Measurements from ENCODE around the gene CFAP61. TPM values are rescaled to one million over a fixed set of nuclear protein-coding genes. Genes with fewer than 3 reads are reported as not detected.

CFAP61 gene
- total RNA-seq, 2 donors from 2014 or later, result 1.0 to 1.9 TPM

- TF ChIP-seq CTCF (IDR thresholded peaks at IDR 0.05), result no peak
- DNase-seq (ENCODE audit: low spot score), result no peak
- Histone ChIP-seq H3K4me3 (no peak overlapping the region), H3K9me3 (no peaks in the 10 kb centered on the region), H3K27me3 (no peaks in the 10 kb centered on the region), H3K4me1 (no peaks in the 10 kb centered on the region), H3K36me3 (no peaks in the 10 kb centered on the region), H3K27ac (peak overlapping the region in 1 of 2 donors; percentile 59)
Measured at GRCh38 chr20:20139403-20139802, 87.1 kb downstream of the CFAP61 start.

- Histone ChIP-seq H3K27me3 (no peaks in the 10 kb centered on the region), H3K9me3 (peaks cover 0 to 7% of the 10 kb centered on the region in 2 donors), H3K27ac (no peak overlapping the region), H3K4me1 (no peaks in the 10 kb centered on the region), H3K4me3 (no peak overlapping the region), H3K36me3 (no peaks in the 10 kb centered on the region)
- no peak for TF ChIP-seq CTCF (IDR thresholded peaks at IDR 0.05)
- DNase-seq (ENCODE audit: low spot score), result no peak
Measured at GRCh38 chr20:20143165-20143564, 90.8 kb downstream of the CFAP61 start.

GRCh38 chr20:20143646-20144045 is 91.3 kb downstream of the CFAP61 start:
- Histone ChIP-seq H3K4me1 (no peaks in the 10 kb centered on the region), H3K4me3 (no peak overlapping the region), H3K9me3 (peaks cover 0 to 7% of the 10 kb centered on the region in 2 donors), H3K27me3 (no peaks in the 10 kb centered on the region), H3K27ac (no peak overlapping the region), H3K36me3 (no peaks in the 10 kb centered on the region)
- DNase-seq (ENCODE audit: low spot score), result no peak
- TF ChIP-seq CTCF (IDR thresholded peaks at IDR 0.05), result no peak

- no peaks in the 10 kb centered on the region for H3K4me1 ChIP-seq
- peaks cover 0 to 14% of the 10 kb centered on the region in 2 donors for H3K9me3 ChIP-seq
- no peak overlapping the region for H3K4me3 ChIP-seq
- no peak overlapping the region for H3K27ac ChIP-seq
- H3K36me3 ChIP-seq, result no peaks in the 10 kb centered on the region
- H3K27me3 ChIP-seq, result no peaks in the 10 kb centered on the region
- DNase-seq (ENCODE audit: low spot score), result no peak
- no peak for TF ChIP-seq CTCF (IDR thresholded peaks at IDR 0.05)
Measured at GRCh38 chr20:20148779-20149178, 96.4 kb downstream of the CFAP61 start.

GRCh38 chr20:20150241-20150640 is 97.9 kb downstream of the CFAP61 start:
- no peak for DNase-seq (ENCODE audit: low spot score)
- no peaks in the 10 kb centered on the region for H3K27me3 ChIP-seq
- H3K4me1 ChIP-seq, result no peaks in the 10 kb centered on the region
- no peak overlapping the region for H3K4me3 ChIP-seq
- H3K36me3 ChIP-seq, result no peaks in the 10 kb centered on the region
- no peak for TF ChIP-seq CTCF (IDR thresholded peaks at IDR 0.05)
- no peak overlapping the region for H3K27ac ChIP-seq
- H3K9me3 ChIP-seq, result peaks cover 0 to 11% of the 10 kb centered on the region in 2 donors

- no peaks in the 10 kb centered on the region for H3K9me3 ChIP-seq
- TF ChIP-seq CTCF (IDR thresholded peaks at IDR 0.05), result no peak
- no peak overlapping the region for H3K27ac ChIP-seq
- H3K4me1 ChIP-seq, result no peaks in the 10 kb centered on the region
- no peaks in the 10 kb centered on the region for H3K36me3 ChIP-seq
- DNase-seq (ENCODE audit: low spot score), result no peak
- H3K4me3 ChIP-seq, result no peak overlapping the region
- H3K27me3 ChIP-seq, result no peaks in the 10 kb centered on the region
Measured at GRCh38 chr20:20160520-20160919, 108.2 kb downstream of the CFAP61 start.
